K562 (cell line): ENCODE data around the gene LAMB2. TPM values are rescaled to one million over a fixed set of nuclear protein-coding genes. Genes with fewer than 3 reads are reported as not detected.

Experiments used
- ATF2 ChIP-seq: sonication (generic); formaldehyde crosslinking; IDR thresholded peaks from 2 replicates; pipeline ENCODE4 v1.8.1; 2022; ENCODE audit warnings: missing genetic modification reagents
- BHLHE40 ChIP-seq: IDR thresholded peaks from 2 replicates; pipeline ENCODE4 v1.6.1; 2011; ENCODE audit warnings: low read length, improper control_type of control experiment
- CBFB ChIP-seq: sonication (generic); formaldehyde crosslinking; IDR thresholded peaks from 2 replicates; pipeline ENCODE4 v1.4.0; 2020; ENCODE audit warnings: mild to moderate bottlenecking, missing genetic modification reagents
- CXXC5 ChIP-seq: fragments of 250-450 bp; sonication (Bioruptor Pico); IDR thresholded peaks from 2 replicates; pipeline ENCODE4 v1.8.0; 2022; ENCODE audit warnings: inconsistent platforms, mild to moderate bottlenecking, moderate library complexity
- E2F6 ChIP-seq, 2 experiments: IDR thresholded peaks; 2 replicates each; pipeline ENCODE4 v1.6.1; 2011; ENCODE audit warnings: borderline replicate concordance in 1 of 2, control low read depth in 1 of 2, low read depth in 1 of 2, low read length in 1 of 2, mild to moderate bottlenecking in 1 of 2, mixed read lengths in 1 of 2, moderate library complexity in 1 of 2; ENCODE audit not compliant: insufficient read depth in 1 of 2, insufficient read length in 1 of 2, poor library complexity in 1 of 2, severe bottlenecking in 1 of 2; ENCODE audit errors: extremely low read depth in 1 of 2
- E4F1 ChIP-seq: fragments of 250-450 bp; sonication (Bioruptor Pico); IDR thresholded peaks from 2 replicates; pipeline ENCODE4 v1.5.0; 2021; ENCODE audit warnings: mild to moderate bottlenecking, borderline replicate concordance
- EGR1 ChIP-seq: fragments of 450-650 bp; conservative IDR thresholded peaks from 2 replicates; pipeline ENCODE4 v1.6.1; 2017; ENCODE audit warnings: mild to moderate bottlenecking
- HMGN3 ChIP-seq: IDR thresholded peaks from 2 replicates; pipeline ENCODE4 v1.6.1; 2011; ENCODE audit warnings: borderline replicate concordance, low read depth, mild to moderate bottlenecking, mixed read lengths, low read length; ENCODE audit not compliant: insufficient read length; ENCODE audit errors: extremely low read depth
- JUND ChIP-seq, 2 experiments: IDR thresholded peaks; 2 replicates in 1 of 2; 3 replicates in 1 of 2; pipeline ENCODE4 v1.6.1; 2011; ENCODE audit warnings: borderline replicate concordance in 2 of 2, low read depth in 2 of 2, low read length in 2 of 2, improper control_type of control experiment in 1 of 2, missing biosample characterization in 1 of 2, missing genetic modification characterization in 1 of 2, missing genetic modification reagents in 1 of 2
- MAFF ChIP-seq: IDR thresholded peaks from 2 replicates; pipeline ENCODE4 v1.6.1; 2012; ENCODE audit warnings: low read length, improper control_type of control experiment
- NCOA4 ChIP-seq: fragments of 450-650 bp; IDR thresholded peaks from 2 replicates; pipeline ENCODE4 v1.6.1; 2018; ENCODE audit warnings: mild to moderate bottlenecking; ENCODE audit not compliant: partially characterized antibody
- NEUROD1 ChIP-seq: fragments of 150-350 bp; IDR thresholded peaks from 2 replicates; pipeline ENCODE4 v1.6.1; 2014; ENCODE audit warnings: borderline replicate concordance, low read length, low read depth; ENCODE audit not compliant: partially characterized antibody
- TAF9B ChIP-seq: fragments of 450-650 bp; IDR thresholded peaks from 2 replicates; pipeline ENCODE4 v1.6.1; 2018; ENCODE audit warnings: mild to moderate bottlenecking; ENCODE audit not compliant: partially characterized antibody
- TEAD1 ChIP-seq, 2 experiments: fragments of 450-650 bp in 1 of 2; sonication (generic) in 1 of 2; formaldehyde crosslinking; IDR thresholded peaks; 2 replicates each; pipeline versions ENCODE4 v1.4.0 to v1.8.0; 2020 to 2022; ENCODE audit warnings: mild to moderate bottlenecking in 2 of 2, missing genetic modification reagents in 1 of 2
- TOE1 ChIP-seq, 2 experiments: fragments of 450-650 bp in 1 of 2; sonication (generic) in 1 of 2; formaldehyde crosslinking in 1 of 2; IDR thresholded peaks; 2 replicates each; pipeline versions ENCODE4 v1.7.1 to v1.8.0; 2016 to 2022; ENCODE audit warnings: borderline replicate concordance in 2 of 2, mild to moderate bottlenecking in 2 of 2, antibody characterized with exemption in 1 of 2, inconsistent platforms in 1 of 2, low read depth in 1 of 2, missing genetic modification reagents in 1 of 2, moderate library complexity in 1 of 2
- UBTF ChIP-seq, 2 experiments: IDR thresholded peaks; 2 replicates each; pipeline ENCODE4 v1.6.1; 2012; ENCODE audit warnings: improper control_type of control experiment in 2 of 2, low read depth in 2 of 2, low read length in 2 of 2, borderline replicate concordance in 1 of 2
- polyA plus RNA-seq, 8 experiments: library from polyadenylated mRNA; depleted of rRNA in 4 of 8; stranded (reverse) in 5 of 8; unstranded in 3 of 8; fragments of >200 nt; fragmentation: Nextera tagmentation in 2 of 8; fragmentation: Illumina TruSeq in 1 of 8; extraction: Ambion mirVana in 2 of 8; extraction: Trizol in 1 of 8; gene quantifications; 2 replicates each; pipeline versions ENCODE4 v1.2.1 to v1.2.3, GENCODE V29; 2011 to 2014; ENCODE audit warnings: inconsistent platforms in 1 of 8, missing spikeins in 1 of 8
- total RNA-seq, 7 experiments: library from RNA; depleted of rRNA in 6 of 7; stranded (reverse); fragments of >200 nt in 6 of 7; fragmentation: Illumina TruSeq in 2 of 7; extraction: Trizol in 2 of 7; gene quantifications; 2 replicates each; pipeline versions ENCODE4 v1.2.1 to v1.2.3, GENCODE V29; 2011 to 2021; ENCODE audit warnings: low replicate concordance in 1 of 7

LAMB2 gene
- total and polyA plus RNA-seq, 9 of the 15 experiments (the other 6 are each of a cell fraction or from before 2014, with no cell fraction given) = 1.4 to 26.0 (median 16.2) TPM

- TF ChIP-seq UBTF (IDR thresholded peaks at IDR 0.05; ENCODE audit: borderline replicate concordance in 1 of 2, low read depth in 2 of 2, low read length in 2 of 2) = 0 out of 4 replicates have a peak, but pooled peaks of 1 of the 2 experiments have one; percentile 49
- TF ChIP-seq EGR1 = peak; percentile 56
- peak in 1 of 2 experiments; percentile 40 for TF ChIP-seq E2F6 (IDR thresholded peaks at IDR 0.05; ENCODE audit: borderline replicate concordance in 1 of 2, extremely low read depth in 1 of 2, insufficient read depth in 1 of 2, insufficient read length in 1 of 2, low read depth in 1 of 2, low read length in 1 of 2, poor library complexity in 1 of 2, severe bottlenecking in 1 of 2)
- TF ChIP-seq TOE1 (IDR thresholded peaks at IDR 0.05; ENCODE audit: borderline replicate concordance) = peak; percentile 75
- TF ChIP-seq TOE1 (CRISPR knock-in tag; IDR thresholded peaks at IDR 0.05; ENCODE audit: borderline replicate concordance, low read depth) = no peak
- TF ChIP-seq BHLHE40 = 0 out of 2 replicates have a peak, but pooled peaks have one; percentile 9
- peak; percentile 97 for TF ChIP-seq NEUROD1
- no peak for TF ChIP-seq E4F1 (CRISPR knock-in tag)
- peak; percentile 29 for TF ChIP-seq TAF9B
- no peak for TF ChIP-seq NCOA4
- TF ChIP-seq JUND (IDR thresholded peaks at IDR 0.05; ENCODE audit: borderline replicate concordance, low read depth, low read length) = 0 out of 2 replicates have a peak, but pooled peaks have one; percentile 26
- TF ChIP-seq JUND (tag; IDR thresholded peaks at IDR 0.05; ENCODE audit: borderline replicate concordance, low read depth, low read length) = no peak; the same call in 2 of the 3 replicates
- TF ChIP-seq HMGN3 = peak; percentile 31
- TF ChIP-seq MAFF = no peak
- TF ChIP-seq CXXC5 (CRISPR knock-in tag) = peak; percentile 32
- peak; percentile 26 to 89; a peak in 2 of 4 replicates for TF ChIP-seq TEAD1 (CRISPR knock-in tag; IDR thresholded peaks at IDR 0.05)
- no peak for TF ChIP-seq ATF2 (CRISPR knock-in tag)
- peak; percentile 82 for TF ChIP-seq CBFB (CRISPR knock-in tag)
Observed at GRCh38 chr3:49133226-49133951, 539 bp upstream of the LAMB2 start (continued).
